NCI-H524 treated with DMSO at 0.1 percent for 48 hours (cell line): ENCODE results near the gene C4orf54.

ENCODE experiments used
- DNase-seq: peaks from one replicate; lab custom pipeline; 2025; lab: John Stamatoyannopoulos, UW

Gene C4orf54

DNA sequence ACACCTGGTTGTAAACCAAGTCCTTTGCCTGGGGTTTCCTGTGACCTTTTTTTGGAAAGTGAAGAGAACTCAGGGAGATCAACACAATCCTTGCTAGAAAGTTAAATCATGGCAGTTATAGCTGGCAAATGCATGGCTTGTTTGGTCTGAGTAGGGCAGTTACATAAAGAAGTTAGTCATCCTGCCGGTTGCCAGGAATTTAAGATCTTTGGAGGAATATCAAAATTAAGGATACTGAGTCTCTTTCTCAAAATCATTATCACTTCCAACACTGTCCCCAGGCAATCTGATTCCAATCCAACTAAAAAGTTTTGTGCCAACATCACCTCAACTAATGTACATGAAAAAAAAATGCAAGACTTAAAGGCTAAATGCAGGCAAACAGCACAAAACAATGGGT is 40.3 kb downstream of the C4orf54 start:
- DNase-seq = no peak

DNA sequence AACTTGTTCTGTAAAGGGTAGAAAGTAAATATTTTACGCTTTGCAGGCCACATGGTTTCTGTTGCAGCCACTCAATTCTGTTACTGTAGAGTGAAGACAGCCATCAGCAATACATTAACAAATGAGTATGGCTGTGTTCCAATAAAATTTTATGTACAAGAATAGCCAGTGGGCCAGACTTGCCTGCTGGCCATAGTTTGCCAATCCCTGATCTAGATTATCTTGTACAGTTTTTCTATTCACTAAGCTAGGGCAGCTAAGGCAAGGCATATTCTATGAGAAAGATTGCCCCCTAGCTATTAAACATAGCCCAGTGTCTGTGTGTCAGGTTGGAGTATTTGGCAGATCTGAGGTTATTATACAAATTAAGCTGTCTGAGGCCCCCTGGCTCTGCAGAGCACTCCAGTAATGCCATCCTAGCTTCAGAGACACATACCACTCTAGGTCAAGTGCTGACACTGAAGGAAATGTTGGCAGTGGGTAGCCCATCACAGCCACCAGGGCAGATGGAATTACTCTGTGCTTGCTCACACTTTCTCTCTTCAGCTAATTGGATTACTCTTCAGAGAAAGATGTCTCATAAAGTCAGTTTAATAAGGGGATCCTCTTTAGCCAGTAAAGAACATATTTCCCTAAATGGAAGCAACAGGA is 42.3 kb downstream of the C4orf54 start:
- DNase-seq = peak; percentile 80

DNA sequence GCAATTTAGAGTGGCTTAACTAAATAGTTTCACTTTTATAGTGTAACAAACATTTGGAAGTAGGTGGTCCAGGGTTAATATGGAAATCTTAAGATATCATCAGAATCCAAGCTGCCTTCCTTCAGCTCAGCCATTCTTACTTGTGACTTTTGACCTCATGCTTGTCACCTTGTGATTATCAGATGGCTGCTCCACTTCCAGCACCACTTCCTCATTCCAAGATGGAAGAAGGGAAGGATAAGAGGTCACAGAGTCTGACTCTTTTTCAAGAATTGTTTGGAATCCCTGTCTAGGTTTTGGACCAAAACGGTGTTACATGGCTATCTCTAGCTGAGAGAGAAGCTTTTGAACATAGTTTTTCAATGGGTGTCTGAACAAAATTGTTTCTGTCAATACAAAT is 43.1 kb downstream of the C4orf54 start:
- no peak for DNase-seq

DNA sequence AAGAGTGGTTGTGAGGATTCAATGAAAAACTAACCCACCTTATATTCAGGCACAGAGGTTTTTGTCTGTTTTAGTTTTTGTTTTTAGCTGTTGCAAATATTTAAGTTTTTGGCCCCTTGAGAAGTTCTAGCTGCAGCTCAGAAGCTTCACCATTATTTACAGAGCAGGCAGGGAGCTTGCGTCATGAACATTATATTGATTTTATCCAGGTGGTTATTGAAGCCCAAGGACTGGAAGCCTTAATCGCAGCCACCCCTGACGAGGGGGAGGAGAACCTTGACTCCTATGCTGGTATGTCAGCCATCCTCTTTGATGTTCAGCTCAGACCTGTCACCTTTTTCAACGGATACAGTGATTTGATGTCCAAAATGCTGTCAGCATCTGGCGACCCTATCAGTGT is 44.9 kb downstream of the C4orf54 start:
- no peak for DNase-seq

DNA sequence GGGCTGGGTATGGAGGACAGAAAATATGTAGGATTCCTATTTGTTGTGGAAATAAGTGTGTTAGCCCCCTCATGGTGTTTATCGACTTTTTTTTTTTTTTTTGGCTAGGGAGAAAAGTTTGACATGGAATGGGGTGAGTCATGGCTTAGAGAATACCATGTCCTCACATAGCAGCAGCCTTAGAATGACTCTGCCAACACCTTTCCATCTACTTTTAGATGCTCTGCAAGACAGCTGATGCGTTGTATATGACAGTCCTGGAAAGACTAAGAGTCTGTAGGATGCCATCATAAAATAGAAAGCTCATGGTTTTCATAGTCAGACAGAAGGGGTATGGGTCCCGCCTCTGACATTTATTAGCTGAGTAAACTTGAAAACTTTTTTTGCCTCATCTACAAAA is 45.3 kb downstream of the C4orf54 start:
- DNase-seq = no peak

DNA sequence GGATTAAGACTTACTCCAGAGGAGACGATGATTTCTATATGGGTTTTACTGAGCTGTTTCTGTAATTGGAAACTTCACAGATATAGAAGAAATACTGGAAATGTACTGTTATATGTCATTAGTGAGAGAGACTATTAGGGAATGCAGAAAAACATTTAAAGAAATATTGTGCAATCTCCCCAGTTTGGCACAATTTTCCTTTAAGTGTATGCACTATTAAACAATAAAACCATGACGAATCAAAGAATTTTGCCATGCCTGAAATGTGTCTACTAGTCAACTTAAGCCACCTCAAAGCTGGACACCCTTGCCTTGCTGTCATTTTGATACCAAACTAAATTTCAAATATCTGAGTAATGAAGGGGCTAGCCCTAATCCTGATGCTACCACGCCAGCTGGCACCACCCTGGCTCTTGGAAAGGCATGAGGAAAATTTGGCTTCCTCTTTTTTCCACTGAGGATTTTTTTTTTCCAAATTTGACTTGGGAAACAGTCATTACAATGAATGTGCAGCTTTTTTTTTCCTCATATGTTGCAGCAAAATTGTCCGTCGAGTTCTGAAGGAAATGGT is 46.9 kb downstream of the C4orf54 start:
- DNase-seq = no peak

DNA sequence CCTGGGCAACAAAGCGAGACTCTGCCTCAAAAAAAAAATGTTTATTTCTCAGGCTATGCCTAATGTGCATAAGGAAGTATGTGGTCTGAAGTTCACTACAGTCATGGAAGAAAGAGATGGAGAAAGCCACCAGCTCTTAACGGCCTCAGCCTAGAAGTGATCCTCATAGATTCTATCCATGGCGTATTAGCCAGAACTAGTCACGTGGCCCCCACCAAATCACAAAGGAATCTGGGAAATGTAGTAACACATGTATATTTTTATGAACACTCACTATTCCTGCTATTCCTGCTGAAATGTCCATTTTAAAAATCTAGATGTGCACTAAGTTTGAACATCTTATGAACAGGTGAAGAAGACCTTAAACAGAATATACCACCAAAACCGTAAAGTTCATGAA is 49.2 kb downstream of the C4orf54 start:
- DNase-seq = no peak
